Measurements from ENCODE around the gene SYCP3.

GRCh38 chr12:101698800-101699347 is 40.4 kb downstream of the SYCP3 start:
- TF ChIP-seq CTCF (IDR thresholded peaks at IDR 0.05) (no peak), POLR2A (IDR thresholded peaks at IDR 0.05) (no peak)
